Measurements from ENCODE around the gene TIMP2.

GRCh38 chr17:78886954-78887353, 38.2 kb downstream of the TIMP2 start:
- TF ChIP-seq GATA2 (IDR thresholded peaks at IDR 0.05; ENCODE audit: low read depth, low read length) (no peak), GATA3 (IDR thresholded peaks at IDR 0.05; ENCODE audit: low read depth, low read length) (no peak)
